ENCODE results near the gene DNER.

The DNER gene

DNA sequence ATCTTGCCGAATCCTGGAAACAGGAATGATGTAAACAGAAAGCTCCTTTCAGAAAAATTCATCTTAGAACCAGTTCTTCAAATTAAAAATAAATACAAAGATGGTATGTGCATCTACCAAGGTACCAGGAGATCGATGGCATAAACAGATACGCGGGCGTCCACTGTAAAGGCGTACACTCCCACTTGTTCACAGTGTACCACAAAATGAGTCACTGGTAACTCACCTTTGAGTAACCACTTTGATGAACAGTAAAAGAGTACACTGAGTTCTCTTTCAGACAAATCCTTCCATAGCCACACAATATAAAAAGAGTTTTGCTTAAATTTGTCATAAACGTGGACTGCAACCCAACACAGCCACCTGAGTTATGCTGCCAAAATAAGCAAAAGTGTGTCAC, 128.3 kb downstream of the DNER start:
- Histone ChIP-seq H3K9me3 (ENCODE audit: insufficient read depth, low read depth, low read length) (no peaks in the 10 kb centered on the region), H3K27ac (ENCODE audit: low read depth, low read length) (no peak overlapping the region), H3K36me3 (ENCODE audit: insufficient read depth, low read length) (no peaks in the 10 kb centered on the region), H3K9ac (ENCODE audit: low read depth, low read length) (no peak overlapping the region), H3K4me1 (ENCODE audit: insufficient read depth, low read length) (peaks cover 6% of the 10 kb centered on the region; the same call in 1 of the 2 replicates), H3K4me3 (ENCODE audit: low read length) (no peak overlapping the region), H3K27me3 (ENCODE audit: insufficient read depth, low read length) (no peaks in the 10 kb centered on the region)
- 95% methylated on average over 7 of the region's 7 CpGs for WGBS

DNA sequence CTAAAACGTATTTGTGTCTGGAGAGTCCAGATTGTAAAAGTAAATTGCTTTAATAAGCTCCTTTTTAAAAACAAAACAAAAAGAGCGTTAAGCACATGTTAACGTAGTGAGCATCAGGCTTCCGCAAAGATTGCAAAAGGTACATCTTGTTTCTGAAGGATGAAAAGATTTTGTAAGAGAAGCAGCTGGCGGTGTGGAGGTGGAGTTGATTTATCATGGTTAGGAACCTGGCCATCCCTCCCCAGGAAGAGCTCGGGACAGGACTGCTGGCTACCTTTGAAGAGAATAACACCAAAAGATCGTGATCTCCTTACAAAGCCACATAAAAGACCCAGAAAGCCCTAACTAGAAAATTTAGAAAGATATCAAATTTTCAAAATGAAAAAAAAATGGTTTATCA, 132.2 kb downstream of the DNER start:
- Histone ChIP-seq H3K9ac (ENCODE audit: low read depth, low read length) (no peak overlapping the region), H3K27ac (ENCODE audit: low read depth, low read length) (no peak overlapping the region), H3K36me3 (ENCODE audit: insufficient read depth, low read length) (no peaks in the 10 kb centered on the region), H3K9me3 (ENCODE audit: insufficient read depth, low read depth, low read length) (no peaks in the 10 kb centered on the region), H3K4me3 (ENCODE audit: low read length) (no peak overlapping the region), H3K27me3 (ENCODE audit: insufficient read depth, low read length) (no peaks in the 10 kb centered on the region), H3K4me1 (ENCODE audit: insufficient read depth, low read length) (peaks cover 11% of the 10 kb centered on the region; the same call in 1 of the 2 replicates)
- WGBS = 98% methylated on average over 7 of the region's 7 CpGs

DNA sequence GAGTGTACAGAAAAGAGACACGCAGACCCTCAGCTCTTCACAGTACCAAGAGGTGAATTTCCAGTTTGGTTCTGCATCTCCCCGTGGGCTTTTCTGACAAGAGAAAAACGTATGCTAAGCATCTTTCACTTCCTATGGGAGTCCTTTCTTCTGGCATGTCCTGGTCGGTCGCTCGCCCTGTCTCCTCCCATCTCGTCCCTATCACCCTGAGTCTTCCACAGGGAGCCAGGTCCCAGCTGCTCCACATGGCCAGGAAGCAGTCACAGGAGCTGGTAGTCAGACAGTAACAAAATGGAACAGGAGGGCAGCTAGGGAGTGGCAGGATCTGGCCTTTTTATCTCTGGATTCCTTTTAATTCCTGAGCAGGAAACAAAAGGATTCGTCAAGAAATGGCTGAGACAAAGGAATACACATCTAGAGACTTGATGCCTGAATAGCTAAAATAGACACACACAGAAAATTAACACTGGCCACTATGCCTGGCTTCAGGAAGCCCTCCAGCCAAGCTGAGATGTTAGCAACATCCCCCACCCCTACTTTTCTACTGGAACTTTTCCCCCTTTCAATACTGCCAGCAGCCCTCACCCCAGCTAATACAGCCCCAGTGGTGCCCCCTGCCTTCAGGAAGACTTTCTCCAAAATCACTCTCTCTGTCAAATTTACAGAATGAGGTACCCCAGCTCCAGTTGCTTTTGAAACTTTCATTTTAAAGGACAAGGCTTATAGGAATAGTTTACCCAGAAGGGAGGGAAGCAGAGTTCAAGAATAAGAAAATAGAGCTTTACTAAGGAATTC, 136.1 kb downstream of the DNER start:
- no peaks in the 10 kb centered on the region for H3K36me3 ChIP-seq (ENCODE audit: insufficient read depth, low read length)
- no peak overlapping the region for H3K4me3 ChIP-seq (ENCODE audit: low read length)
- 72% methylated on average over 8 of the region's 8 CpGs for WGBS
- H3K27me3 ChIP-seq (ENCODE audit: insufficient read depth, low read length) = no peaks in the 10 kb centered on the region
- H3K9ac ChIP-seq (ENCODE audit: low read depth, low read length) = no peak overlapping the region
- H3K27ac ChIP-seq (ENCODE audit: low read depth, low read length) = no peak overlapping the region
- no peaks in the 10 kb centered on the region for H3K9me3 ChIP-seq (ENCODE audit: insufficient read depth, low read depth, low read length)
- H3K4me1 ChIP-seq (ENCODE audit: insufficient read depth, low read length) = peaks cover 5% of the 10 kb centered on the region; the same call in 1 of the 2 replicates

DNA sequence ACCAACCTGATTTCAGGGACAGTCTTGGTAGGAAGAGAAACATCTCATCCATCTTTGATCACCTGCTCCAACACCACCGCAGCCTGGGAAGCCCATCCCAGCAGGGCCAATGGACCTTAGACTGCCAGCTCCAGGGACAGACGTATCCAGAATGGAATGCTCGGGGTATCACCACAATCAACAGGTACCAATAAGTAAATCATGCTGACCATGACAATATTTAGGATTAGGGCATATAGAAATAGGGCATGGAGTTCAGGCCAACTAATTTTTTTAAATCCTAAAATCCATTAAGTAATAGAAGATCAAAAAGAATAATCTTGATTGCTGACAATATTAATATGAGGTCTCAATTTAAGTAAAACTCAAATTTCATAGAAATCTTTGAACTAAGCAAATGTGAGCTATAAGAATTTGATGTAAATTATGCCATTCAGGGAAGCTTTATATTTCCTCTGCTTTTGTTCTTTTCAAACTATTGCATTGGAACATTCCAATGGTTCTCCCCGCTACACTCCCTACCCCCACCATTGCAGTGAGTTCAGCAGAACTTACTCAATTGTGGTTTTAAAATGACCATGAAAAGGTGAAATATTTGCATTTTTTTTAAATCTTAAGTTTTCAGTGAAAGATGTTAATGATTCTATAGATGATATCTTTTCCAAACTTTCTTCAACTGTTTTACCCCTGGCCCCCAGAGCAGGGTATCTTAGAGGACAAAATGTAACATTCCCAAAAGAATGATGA, 138.6 kb downstream of the DNER start:
- H3K27ac ChIP-seq (ENCODE audit: low read depth, low read length) = no peak overlapping the region
- H3K27me3 ChIP-seq (ENCODE audit: insufficient read depth, low read length) = no peaks in the 10 kb centered on the region
- no peaks in the 10 kb centered on the region for H3K36me3 ChIP-seq (ENCODE audit: insufficient read depth, low read length)
- H3K9me3 ChIP-seq (ENCODE audit: insufficient read depth, low read depth, low read length) = no peaks in the 10 kb centered on the region
- no peak overlapping the region for H3K9ac ChIP-seq (ENCODE audit: low read depth, low read length)
- no peak overlapping the region for H3K4me3 ChIP-seq (ENCODE audit: low read length)
- H3K4me1 ChIP-seq (ENCODE audit: insufficient read depth, low read length) = peaks cover 5% of the 10 kb centered on the region; the same call in 1 of the 2 replicates
- 96% methylated on average over 4 of the region's 4 CpGs for WGBS

DNA sequence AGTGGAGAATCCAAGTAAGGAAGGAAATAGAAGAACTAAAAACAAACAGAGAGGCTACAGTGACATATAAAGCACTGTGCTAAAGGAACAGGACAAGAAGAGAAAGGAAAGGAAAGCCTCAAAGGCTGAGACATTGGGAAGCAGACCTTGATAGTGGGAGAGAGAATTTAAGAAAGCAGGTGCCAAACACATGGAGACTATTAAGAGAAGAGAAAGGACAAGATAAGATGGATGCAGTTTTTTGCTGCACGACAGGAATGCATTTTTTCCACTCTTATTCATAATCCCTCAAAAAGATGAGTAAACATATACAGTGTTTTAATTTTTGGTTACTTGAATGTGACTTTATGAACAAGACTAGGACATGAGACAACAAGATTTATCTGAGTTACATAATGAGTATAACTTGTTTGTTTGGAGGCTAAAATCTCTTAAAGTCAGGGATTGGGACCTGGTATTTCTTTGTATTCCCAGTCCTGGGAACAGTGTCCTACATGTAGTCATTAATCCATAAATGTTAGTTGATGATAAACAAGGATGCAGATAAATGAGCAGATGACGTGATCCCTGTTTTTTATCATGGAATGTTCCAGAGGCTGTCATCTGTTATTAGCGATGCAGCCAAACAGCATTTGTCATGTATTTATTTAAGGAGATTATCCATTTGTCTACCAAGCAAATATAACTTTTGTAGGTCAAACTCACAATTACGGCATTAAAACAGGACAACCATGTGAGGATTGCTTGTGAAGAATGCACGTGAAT, 141.7 kb downstream of the DNER start:
- Histone ChIP-seq H3K27ac (ENCODE audit: low read depth, low read length) (no peak overlapping the region), H3K9ac (ENCODE audit: low read depth, low read length) (no peak overlapping the region), H3K36me3 (ENCODE audit: insufficient read depth, low read length) (no peaks in the 10 kb centered on the region), H3K9me3 (ENCODE audit: insufficient read depth, low read depth, low read length) (no peaks in the 10 kb centered on the region), H3K4me1 (ENCODE audit: insufficient read depth, low read length) (no peaks in the 10 kb centered on the region), H3K27me3 (ENCODE audit: insufficient read depth, low read length) (no peaks in the 10 kb centered on the region), H3K4me3 (ENCODE audit: low read length) (no peak overlapping the region)
- 89% methylated on average over 4 of the region's 5 CpGs for WGBS

DNA sequence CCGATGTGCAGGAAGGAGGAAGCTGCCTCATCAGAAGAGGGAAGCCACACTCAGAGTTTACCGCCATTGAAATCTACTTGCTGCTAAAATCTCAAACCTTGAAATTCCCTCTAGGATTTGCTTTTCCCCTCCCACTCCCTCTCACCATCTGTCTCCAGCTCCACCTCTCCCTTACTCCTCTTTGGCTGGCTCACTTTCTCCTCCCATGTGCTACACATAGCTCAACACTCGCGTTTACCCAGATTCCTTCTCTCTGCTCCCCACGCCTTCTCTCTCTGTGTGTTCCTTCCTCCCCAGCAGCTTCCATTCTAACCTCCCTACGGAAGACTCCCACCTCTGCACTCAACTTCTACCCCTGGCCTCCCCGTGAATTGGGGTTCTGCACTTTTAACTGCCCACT, 143.1 kb downstream of the DNER start:
- 86% methylated on average over 7 of the region's 7 CpGs for WGBS
- Histone ChIP-seq H3K9me3 (ENCODE audit: insufficient read depth, low read depth, low read length) (no peaks in the 10 kb centered on the region), H3K27me3 (ENCODE audit: insufficient read depth, low read length) (no peaks in the 10 kb centered on the region), H3K27ac (ENCODE audit: low read depth, low read length) (no peak overlapping the region), H3K4me1 (ENCODE audit: insufficient read depth, low read length) (no peaks in the 10 kb centered on the region), H3K9ac (ENCODE audit: low read depth, low read length) (no peak overlapping the region), H3K36me3 (ENCODE audit: insufficient read depth, low read length) (no peaks in the 10 kb centered on the region), H3K4me3 (ENCODE audit: low read length) (no peak overlapping the region)

DNA sequence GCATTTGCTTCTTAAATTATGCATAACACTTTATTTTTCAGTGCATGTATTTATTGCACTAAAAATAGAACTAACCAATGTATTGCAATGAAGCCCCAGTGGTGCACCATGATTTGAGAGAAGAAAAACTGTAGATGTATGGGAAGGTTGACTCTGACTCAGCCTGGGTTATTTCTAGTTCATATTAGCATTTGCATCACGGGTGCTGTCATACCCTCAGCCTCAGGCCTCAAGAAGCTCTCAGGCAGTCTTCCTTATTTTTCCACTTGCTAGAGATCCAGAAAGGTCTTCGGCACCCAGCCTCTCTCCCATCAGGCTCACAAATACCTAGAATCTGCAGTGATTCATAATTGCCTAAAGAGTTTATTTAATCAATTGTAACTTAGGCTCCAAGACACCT, 148.0 kb downstream of the DNER start:
- Histone ChIP-seq H3K9me3 (ENCODE audit: insufficient read depth, low read depth, low read length) (no peaks in the 10 kb centered on the region), H3K9ac (ENCODE audit: low read depth, low read length) (no peak overlapping the region), H3K36me3 (ENCODE audit: insufficient read depth, low read length) (no peaks in the 10 kb centered on the region), H3K4me1 (ENCODE audit: insufficient read depth, low read length) (no peaks in the 10 kb centered on the region), H3K27ac (ENCODE audit: low read depth, low read length) (no peak overlapping the region), H3K4me3 (ENCODE audit: low read length) (no peak overlapping the region), H3K27me3 (ENCODE audit: insufficient read depth, low read length) (no peaks in the 10 kb centered on the region)
- WGBS = 93% methylated on average over 2 of the region's 2 CpGs

DNA sequence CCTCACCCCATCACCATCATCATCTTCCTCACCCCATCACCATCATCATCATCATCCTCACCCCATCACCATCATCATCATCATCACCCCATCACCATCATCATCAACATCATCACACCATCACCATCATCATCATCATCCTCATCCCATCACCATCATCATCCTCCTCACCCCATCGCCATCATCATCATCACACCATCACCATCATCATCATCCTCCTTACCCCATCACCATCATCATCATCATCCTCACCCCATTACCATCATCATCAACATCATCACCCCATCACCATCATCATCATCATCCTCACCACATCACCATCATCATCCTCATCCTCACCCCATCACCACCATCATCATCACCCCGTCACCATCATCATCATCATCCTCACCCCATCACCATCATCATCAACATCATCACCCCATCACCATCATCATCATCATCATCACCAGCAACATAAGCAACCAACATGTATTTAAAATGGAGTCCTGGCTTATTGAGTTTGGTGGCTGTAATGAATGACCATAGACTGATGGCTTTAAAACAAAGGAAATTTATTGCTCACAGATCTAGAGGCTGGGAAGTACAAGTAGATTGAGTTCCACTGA, 150.0 kb downstream of the DNER start:
- Histone ChIP-seq H3K27ac (ENCODE audit: low read depth, low read length) (no peak overlapping the region), H3K4me1 (ENCODE audit: insufficient read depth, low read length) (no peaks in the 10 kb centered on the region), H3K4me3 (ENCODE audit: low read length) (no peak overlapping the region), H3K9ac (ENCODE audit: low read depth, low read length) (no peak overlapping the region), H3K27me3 (ENCODE audit: insufficient read depth, low read length) (no peaks in the 10 kb centered on the region), H3K9me3 (ENCODE audit: insufficient read depth, low read depth, low read length) (no peaks in the 10 kb centered on the region), H3K36me3 (ENCODE audit: insufficient read depth, low read length) (no peaks in the 10 kb centered on the region)
- 92% methylated on average over 2 of the region's 2 CpGs for WGBS

DNA sequence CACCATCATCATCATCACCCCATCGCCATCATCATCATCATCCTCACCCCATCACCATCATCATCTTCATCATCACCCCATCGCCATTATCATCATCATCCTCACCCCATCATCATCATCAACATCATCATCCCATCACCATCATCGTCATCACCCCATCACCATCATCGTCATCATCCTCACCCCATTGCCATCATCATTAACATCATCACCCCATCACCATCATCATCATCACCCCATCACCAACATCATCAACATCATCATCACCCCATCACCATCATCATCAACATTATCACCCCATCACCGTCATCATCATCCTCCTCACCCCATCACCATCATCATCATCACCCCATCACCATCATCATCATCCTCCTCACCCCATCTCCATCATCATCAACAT, 151.0 kb downstream of the DNER start:
- Histone ChIP-seq H3K9me3 (ENCODE audit: insufficient read depth, low read depth, low read length) (no peaks in the 10 kb centered on the region), H3K4me3 (ENCODE audit: low read length) (no peak overlapping the region), H3K27ac (ENCODE audit: low read depth, low read length) (no peak overlapping the region), H3K36me3 (ENCODE audit: insufficient read depth, low read length) (no peaks in the 10 kb centered on the region), H3K4me1 (ENCODE audit: insufficient read depth, low read length) (no peaks in the 10 kb centered on the region), H3K9ac (ENCODE audit: low read depth, low read length) (no peak overlapping the region), H3K27me3 (ENCODE audit: insufficient read depth, low read length) (no peaks in the 10 kb centered on the region)
- WGBS = 91% methylated on average over 5 of the region's 5 CpGs

DNA sequence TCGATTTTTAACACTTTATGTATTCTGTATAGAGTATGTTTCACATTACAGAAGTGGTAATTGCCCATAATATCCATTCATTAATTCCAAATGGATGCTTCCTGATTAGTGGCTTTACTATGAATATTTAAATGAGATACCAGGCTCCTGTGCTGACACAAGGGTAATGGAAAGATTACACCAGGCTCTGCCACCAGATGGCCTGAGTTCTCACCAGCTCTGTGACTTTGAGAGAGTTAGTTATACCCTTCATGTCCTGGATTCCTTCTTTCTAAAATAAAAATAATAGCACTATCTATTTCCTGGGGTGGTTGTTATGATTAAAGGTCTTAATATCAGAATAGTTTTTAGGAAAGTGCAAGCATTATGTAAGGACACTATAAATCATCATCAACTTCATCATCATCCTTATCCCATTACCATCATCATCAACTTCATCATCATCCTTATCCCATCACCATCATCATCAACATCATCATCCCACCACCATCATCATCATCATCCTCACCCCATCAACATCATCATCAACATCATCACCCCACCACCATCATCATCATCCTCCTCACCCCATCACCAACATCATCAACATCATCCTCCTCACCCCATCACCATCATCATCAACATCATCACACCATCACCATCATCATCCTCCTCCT, 151.8 kb downstream of the DNER start:
- Histone ChIP-seq H3K9me3 (ENCODE audit: insufficient read depth, low read depth, low read length) (no peaks in the 10 kb centered on the region), H3K27ac (ENCODE audit: low read depth, low read length) (no peak overlapping the region), H3K4me3 (ENCODE audit: low read length) (no peak overlapping the region), H3K36me3 (ENCODE audit: insufficient read depth, low read length) (no peaks in the 10 kb centered on the region), H3K27me3 (ENCODE audit: insufficient read depth, low read length) (no peaks in the 10 kb centered on the region), H3K4me1 (ENCODE audit: insufficient read depth, low read length) (no peaks in the 10 kb centered on the region), H3K9ac (ENCODE audit: low read depth, low read length) (no peak overlapping the region)
- no CpG with 5 or more reads among the region's 1 CpG for WGBS

Data from HUES64 (cell line).